ENCODE data around the gene CA7.

DNA sequence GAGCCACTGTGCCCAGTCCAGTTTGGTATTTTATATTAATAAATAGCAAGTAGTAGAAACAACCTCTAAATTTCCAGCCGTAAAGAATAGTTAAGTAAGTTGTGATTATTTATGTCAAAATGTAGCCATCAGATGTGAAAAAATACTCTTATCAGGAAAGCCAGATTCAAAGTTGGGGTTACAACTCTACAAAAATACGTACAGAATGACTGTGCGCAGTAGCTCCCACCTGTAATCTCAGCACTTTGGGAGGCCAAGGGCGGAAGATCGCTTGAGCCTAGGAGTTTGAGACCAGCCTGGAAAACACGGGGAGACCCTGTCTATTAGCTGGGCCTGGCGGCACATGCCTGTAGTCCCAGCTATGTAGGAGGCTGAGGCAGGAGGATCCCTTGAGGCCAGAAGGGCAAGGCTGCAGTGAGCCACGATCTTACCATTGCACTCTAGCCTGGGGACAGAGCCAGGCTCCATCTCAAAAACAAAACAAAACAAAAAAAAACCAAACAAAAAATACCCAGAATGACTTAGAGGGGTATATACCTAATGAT is 37.8 kb downstream of the CA7 start:
- TF ChIP-seq, protein P1, sequence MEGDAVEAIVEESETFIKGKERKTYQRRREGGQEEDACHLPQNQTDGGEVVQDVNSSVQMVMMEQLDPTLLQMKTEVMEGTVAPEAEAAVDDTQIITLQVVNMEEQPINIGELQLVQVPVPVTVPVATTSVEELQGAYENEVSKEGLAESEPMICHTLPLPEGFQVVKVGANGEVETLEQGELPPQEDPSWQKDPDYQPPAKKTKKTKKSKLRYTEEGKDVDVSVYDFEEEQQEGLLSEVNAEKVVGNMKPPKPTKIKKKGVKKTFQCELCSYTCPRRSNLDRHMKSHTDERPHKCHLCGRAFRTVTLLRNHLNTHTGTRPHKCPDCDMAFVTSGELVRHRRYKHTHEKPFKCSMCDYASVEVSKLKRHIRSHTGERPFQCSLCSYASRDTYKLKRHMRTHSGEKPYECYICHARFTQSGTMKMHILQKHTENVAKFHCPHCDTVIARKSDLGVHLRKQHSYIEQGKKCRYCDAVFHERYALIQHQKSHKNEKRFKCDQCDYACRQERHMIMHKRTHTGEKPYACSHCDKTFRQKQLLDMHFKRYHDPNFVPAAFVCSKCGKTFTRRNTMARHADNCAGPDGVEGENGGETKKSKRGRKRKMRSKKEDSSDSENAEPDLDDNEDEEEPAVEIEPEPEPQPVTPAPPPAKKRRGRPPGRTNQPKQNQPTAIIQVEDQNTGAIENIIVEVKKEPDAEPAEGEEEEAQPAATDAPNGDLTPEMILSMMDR (IDR thresholded peaks at IDR 0.05): no peak
- TF ChIP-seq POLR2A (IDR thresholded peaks at IDR 0.05): no peak

All from uterus (tissue), 2 donors.